ENCODE data around the gene SLIT3.

DNA sequence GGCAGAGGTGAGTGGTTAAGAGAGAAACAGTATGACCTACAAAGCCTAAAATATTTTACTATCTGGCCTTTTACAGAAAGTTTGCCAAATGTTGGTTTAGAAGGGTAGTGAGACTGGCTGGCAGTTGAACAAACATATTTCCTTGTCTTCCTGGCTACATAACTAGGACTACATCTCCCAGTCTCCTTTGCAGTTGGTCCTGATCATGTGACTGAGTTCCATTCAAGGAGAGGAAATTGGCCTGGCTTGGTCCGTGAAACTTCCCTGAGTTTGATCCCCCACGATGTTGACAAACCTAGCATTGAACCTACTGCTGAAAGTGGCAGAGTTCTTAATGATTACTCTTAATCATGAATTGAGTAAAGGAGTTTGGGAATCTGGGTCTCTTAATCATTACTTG is 280.8 kb downstream of the SLIT3 start:
- TF ChIP-seq CTCF (IDR thresholded peaks at IDR 0.05; ENCODE audit: insufficient read depth, low read length) (no peak), SPI1 (IDR thresholded peaks at IDR 0.05; ENCODE audit: borderline replicate concordance, low read depth) (no peak)
- TF ChIP-seq, protein P1, sequence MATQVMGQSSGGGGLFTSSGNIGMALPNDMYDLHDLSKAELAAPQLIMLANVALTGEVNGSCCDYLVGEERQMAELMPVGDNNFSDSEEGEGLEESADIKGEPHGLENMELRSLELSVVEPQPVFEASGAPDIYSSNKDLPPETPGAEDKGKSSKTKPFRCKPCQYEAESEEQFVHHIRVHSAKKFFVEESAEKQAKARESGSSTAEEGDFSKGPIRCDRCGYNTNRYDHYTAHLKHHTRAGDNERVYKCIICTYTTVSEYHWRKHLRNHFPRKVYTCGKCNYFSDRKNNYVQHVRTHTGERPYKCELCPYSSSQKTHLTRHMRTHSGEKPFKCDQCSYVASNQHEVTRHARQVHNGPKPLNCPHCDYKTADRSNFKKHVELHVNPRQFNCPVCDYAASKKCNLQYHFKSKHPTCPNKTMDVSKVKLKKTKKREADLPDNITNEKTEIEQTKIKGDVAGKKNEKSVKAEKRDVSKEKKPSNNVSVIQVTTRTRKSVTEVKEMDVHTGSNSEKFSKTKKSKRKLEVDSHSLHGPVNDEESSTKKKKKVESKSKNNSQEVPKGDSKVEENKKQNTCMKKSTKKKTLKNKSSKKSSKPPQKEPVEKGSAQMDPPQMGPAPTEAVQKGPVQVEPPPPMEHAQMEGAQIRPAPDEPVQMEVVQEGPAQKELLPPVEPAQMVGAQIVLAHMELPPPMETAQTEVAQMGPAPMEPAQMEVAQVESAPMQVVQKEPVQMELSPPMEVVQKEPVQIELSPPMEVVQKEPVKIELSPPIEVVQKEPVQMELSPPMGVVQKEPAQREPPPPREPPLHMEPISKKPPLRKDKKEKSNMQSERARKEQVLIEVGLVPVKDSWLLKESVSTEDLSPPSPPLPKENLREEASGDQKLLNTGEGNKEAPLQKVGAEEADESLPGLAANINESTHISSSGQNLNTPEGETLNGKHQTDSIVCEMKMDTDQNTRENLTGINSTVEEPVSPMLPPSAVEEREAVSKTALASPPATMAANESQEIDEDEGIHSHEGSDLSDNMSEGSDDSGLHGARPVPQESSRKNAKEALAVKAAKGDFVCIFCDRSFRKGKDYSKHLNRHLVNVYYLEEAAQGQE (IDR thresholded peaks at IDR 0.05; ENCODE audit: insufficient replicate concordance, low read depth): no peak
